Measurements from ENCODE around the gene GSG1L.
"Not testable (repeated sequence)": the region's sequence is repeated elsewhere in the genome, so short reads cannot be mapped to it uniquely, and the experiment has no call there.

- not testable (repeated sequence) for TF ChIP-seq MAX (CRISPR knock-in tag; IDR thresholded peaks at IDR 0.05); ZNF507 (tag; conservative IDR thresholded peaks at IDR 0.05); ZNF830 (CRISPR knock-in tag; IDR thresholded peaks at IDR 0.05); SMARCA4 (IDR thresholded peaks at IDR 0.05); JUN (IDR thresholded peaks at IDR 0.05; ENCODE audit: borderline replicate concordance, low read depth, low read length); JUN (CRISPR knock-in tag; IDR thresholded peaks at IDR 0.05; ENCODE audit: borderline replicate concordance); CTCF (IDR thresholded peaks at IDR 0.05 in 2 of 3, conservative IDR thresholded peaks at IDR 0.05 in 1 of 3; ENCODE audit: insufficient read depth in 2 of 3, low read depth in 1 of 3, low read length in 3 of 3); BHLHE40 (IDR thresholded peaks at IDR 0.05; ENCODE audit: low read length); POLR2A (conservative IDR thresholded peaks at IDR 0.05); ESRRA (IDR thresholded peaks at IDR 0.05; ENCODE audit: borderline replicate concordance, low read depth); ZNF175 (CRISPR knock-in tag; IDR thresholded peaks at IDR 0.05; ENCODE audit: low read depth); CREB1 (IDR thresholded peaks at IDR 0.05); CREB1 (CRISPR knock-in tag; IDR thresholded peaks at IDR 0.05); MED1 (CRISPR knock-in tag; IDR thresholded peaks at IDR 0.05; ENCODE audit: borderline replicate concordance)
Measured at GRCh38 chr16:27942071-27942470, 121.4 kb downstream of the GSG1L start.

All from K562 (cell line).